Measurements from ENCODE around the gene RUFY3. TPM values are rescaled to one million over a fixed set of nuclear protein-coding genes. Genes with fewer than 3 reads are reported as not detected.
A peak's percentile ranks its signal among the peaks of the same experiment; 100 is the strongest.

RUFY3 gene, protein sequence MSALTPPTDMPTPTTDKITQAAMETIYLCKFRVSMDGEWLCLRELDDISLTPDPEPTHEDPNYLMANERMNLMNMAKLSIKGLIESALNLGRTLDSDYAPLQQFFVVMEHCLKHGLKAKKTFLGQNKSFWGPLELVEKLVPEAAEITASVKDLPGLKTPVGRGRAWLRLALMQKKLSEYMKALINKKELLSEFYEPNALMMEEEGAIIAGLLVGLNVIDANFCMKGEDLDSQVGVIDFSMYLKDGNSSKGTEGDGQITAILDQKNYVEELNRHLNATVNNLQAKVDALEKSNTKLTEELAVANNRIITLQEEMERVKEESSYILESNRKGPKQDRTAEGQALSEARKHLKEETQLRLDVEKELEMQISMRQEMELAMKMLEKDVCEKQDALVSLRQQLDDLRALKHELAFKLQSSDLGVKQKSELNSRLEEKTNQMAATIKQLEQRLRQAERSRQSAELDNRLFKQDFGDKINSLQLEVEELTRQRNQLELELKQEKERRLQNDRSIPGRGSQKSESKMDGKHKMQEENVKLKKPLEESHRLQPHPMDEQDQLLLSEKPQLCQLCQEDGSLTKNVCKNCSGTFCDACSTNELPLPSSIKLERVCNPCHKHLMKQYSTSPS
- 36.3 to 65.4 TPM (median 39.3 TPM) in 3 replicates for total RNA-seq
- long read RNA-seq, partial matches to known transcripts: 3 of 38 reads
- long read RNA-seq, other reads (novel, unspliced or antisense): 30 of 38 reads

- DNase-seq (ENCODE audit: low spot score): no peak
- H3K9me3 Mint-ChIP-seq (ENCODE audit: low read depth): no peaks in the 10 kb centered on the region
Observed at GRCh38 chr4:70721747-70722146, at the start of gene RUFY3. RUFY3 (plus strand) TSS chr4:70721964; CDS start chr4:70722574, 610 bp downstream.

GRCh38 chr4:70674191-70674590, 47.6 kb upstream of the RUFY3 start:
- DNase-seq (ENCODE audit: low spot score): no peak
- no peak overlapping the region for H3K27ac Mint-ChIP-seq (ENCODE audit: unreplicated experiment)
- H3K9me3 Mint-ChIP-seq (ENCODE audit: low read depth): no peaks in the 10 kb centered on the region
- H3K4me3 Mint-ChIP-seq (ENCODE audit: unreplicated experiment): no peak overlapping the region
- H3K27me3 Mint-ChIP-seq (ENCODE audit: low read depth): peaks cover 30% of the 10 kb centered on the region
- TF ChIP-seq, protein P1, sequence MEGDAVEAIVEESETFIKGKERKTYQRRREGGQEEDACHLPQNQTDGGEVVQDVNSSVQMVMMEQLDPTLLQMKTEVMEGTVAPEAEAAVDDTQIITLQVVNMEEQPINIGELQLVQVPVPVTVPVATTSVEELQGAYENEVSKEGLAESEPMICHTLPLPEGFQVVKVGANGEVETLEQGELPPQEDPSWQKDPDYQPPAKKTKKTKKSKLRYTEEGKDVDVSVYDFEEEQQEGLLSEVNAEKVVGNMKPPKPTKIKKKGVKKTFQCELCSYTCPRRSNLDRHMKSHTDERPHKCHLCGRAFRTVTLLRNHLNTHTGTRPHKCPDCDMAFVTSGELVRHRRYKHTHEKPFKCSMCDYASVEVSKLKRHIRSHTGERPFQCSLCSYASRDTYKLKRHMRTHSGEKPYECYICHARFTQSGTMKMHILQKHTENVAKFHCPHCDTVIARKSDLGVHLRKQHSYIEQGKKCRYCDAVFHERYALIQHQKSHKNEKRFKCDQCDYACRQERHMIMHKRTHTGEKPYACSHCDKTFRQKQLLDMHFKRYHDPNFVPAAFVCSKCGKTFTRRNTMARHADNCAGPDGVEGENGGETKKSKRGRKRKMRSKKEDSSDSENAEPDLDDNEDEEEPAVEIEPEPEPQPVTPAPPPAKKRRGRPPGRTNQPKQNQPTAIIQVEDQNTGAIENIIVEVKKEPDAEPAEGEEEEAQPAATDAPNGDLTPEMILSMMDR (IDR thresholded peaks at IDR 0.05): no peak
- no peaks in the 10 kb centered on the region for H3K4me1 Mint-ChIP-seq (ENCODE audit: low read depth)
- H3K36me3 Mint-ChIP-seq (ENCODE audit: low read depth): no peaks in the 10 kb centered on the region

More at GRCh38 chr4:70721747-70722146, at the start of gene RUFY3:
- TF ChIP-seq, protein P1 (IDR thresholded peaks at IDR 0.05): no peak
- H3K27me3 Mint-ChIP-seq (ENCODE audit: low read depth): no peaks in the 10 kb centered on the region
- peak within 1 kb of the TSS; percentile 89 for H3K27ac Mint-ChIP-seq (ENCODE audit: unreplicated experiment)
- H3K4me3 Mint-ChIP-seq (ENCODE audit: unreplicated experiment): peak within 1 kb of the TSS; percentile 76
- H3K36me3 Mint-ChIP-seq (ENCODE audit: low read depth): no peaks in the 10 kb centered on the region
- H3K4me1 Mint-ChIP-seq (ENCODE audit: low read depth): peaks cover 34% of the 10 kb centered on the region

GRCh38 chr4:70674731-70675130, 47.0 kb upstream of the RUFY3 start:
- Mint-ChIP-seq H3K36me3 (ENCODE audit: low read depth) (no peaks in the 10 kb centered on the region), H3K9me3 (ENCODE audit: low read depth) (no peaks in the 10 kb centered on the region), H3K27ac (ENCODE audit: unreplicated experiment) (no peak overlapping the region), H3K4me3 (ENCODE audit: unreplicated experiment) (no peak overlapping the region), H3K27me3 (ENCODE audit: low read depth) (peaks cover 34% of the 10 kb centered on the region), H3K4me1 (ENCODE audit: low read depth) (no peaks in the 10 kb centered on the region)
- no peak for DNase-seq (ENCODE audit: low spot score)
- TF ChIP-seq, protein P1 (IDR thresholded peaks at IDR 0.05): no peak

GRCh38 chr4:70676554-70677090, 45.1 kb upstream of the RUFY3 start:
- TF ChIP-seq, protein P1 (IDR thresholded peaks at IDR 0.05): no peak
- Mint-ChIP-seq H3K9me3 (ENCODE audit: low read depth) (no peaks in the 10 kb centered on the region), H3K27ac (ENCODE audit: unreplicated experiment) (no peak overlapping the region), H3K27me3 (ENCODE audit: low read depth) (peaks cover 22% of the 10 kb centered on the region), H3K36me3 (ENCODE audit: low read depth) (no peaks in the 10 kb centered on the region), H3K4me1 (ENCODE audit: low read depth) (no peaks in the 10 kb centered on the region), H3K4me3 (ENCODE audit: unreplicated experiment) (no peak overlapping the region)
- no peak for DNase-seq (ENCODE audit: low spot score)

- Mint-ChIP-seq H3K27ac (ENCODE audit: unreplicated experiment) (no peak overlapping the region), H3K27me3 (ENCODE audit: low read depth) (peaks cover 22% of the 10 kb centered on the region), H3K9me3 (ENCODE audit: low read depth) (no peaks in the 10 kb centered on the region), H3K4me3 (ENCODE audit: unreplicated experiment) (no peak overlapping the region), H3K4me1 (ENCODE audit: low read depth) (no peaks in the 10 kb centered on the region), H3K36me3 (ENCODE audit: low read depth) (no peaks in the 10 kb centered on the region)
- no peak for DNase-seq (ENCODE audit: low spot score)
- TF ChIP-seq, protein P1 (IDR thresholded peaks at IDR 0.05): no peak
Observed at GRCh38 chr4:70678383-70678999, 43.3 kb upstream of the RUFY3 start.

All from chondrocyte (in vitro differentiated cells).